ENCODE measurements around the gene SENP3.

Gene SENP3

GRCh38 chr17:7561589-7562207 lies at the start of gene SENP3:
Gene SENP3, plus strand, starts transcription at chr17:7561919. Its CDS starts 1,158 bp downstream, at chr17:7563077.
- no peak for TF ChIP-seq CTCF (IDR thresholded peaks at IDR 0.05; ENCODE audit: low read depth, low read length)
- peak within 1 kb of the TSS; percentile 85 for H3K4me3 ChIP-seq (ENCODE audit: low read depth, low read length)
- in situ Hi-C loops (cut with HindIII; ENCODE audit: low sequenced_read_pairs), result no loop called here
- peak; percentile 88 for DNase-seq (ENCODE audit: low read depth, low spot score)

- no peak overlapping the region for H3K4me3 ChIP-seq (ENCODE audit: low read depth, low read length)
- DNase-seq (ENCODE audit: low read depth, low spot score), result no peak
- no peak for TF ChIP-seq CTCF (IDR thresholded peaks at IDR 0.05; ENCODE audit: low read depth, low read length)
- in situ Hi-C loops (cut with HindIII; ENCODE audit: low sequenced_read_pairs), result no loop called here
Measured at GRCh38 chr17:7512105-7512504, 49.6 kb upstream of the SENP3 start.

GRCh38 chr17:7512824-7513540 lies 48.7 kb upstream of the SENP3 start:
- no peak for DNase-seq (ENCODE audit: low read depth, low spot score)
- in situ Hi-C loops (cut with HindIII; ENCODE audit: low sequenced_read_pairs), result no loop called here
- no peak for TF ChIP-seq CTCF (IDR thresholded peaks at IDR 0.05; ENCODE audit: low read depth, low read length)

GRCh38 chr17:7513850-7514419 lies 47.8 kb upstream of the SENP3 start:
- no peak for TF ChIP-seq CTCF (IDR thresholded peaks at IDR 0.05; ENCODE audit: low read depth, low read length)
- DNase-seq (ENCODE audit: low read depth, low spot score), result no peak
- no peak overlapping the region for H3K4me3 ChIP-seq (ENCODE audit: low read depth, low read length)
- in situ Hi-C loops (cut with HindIII; ENCODE audit: low sequenced_read_pairs), result no loop called here

More at GRCh38 chr17:7512824-7513540, 48.7 kb upstream of the SENP3 start:
- no peak overlapping the region for H3K4me3 ChIP-seq (ENCODE audit: low read depth, low read length)

- in situ Hi-C loops (cut with HindIII; ENCODE audit: low sequenced_read_pairs), result no loop called here
- no peak for DNase-seq (ENCODE audit: low read depth, low spot score)
- H3K4me3 ChIP-seq (ENCODE audit: low read depth, low read length), result no peak overlapping the region
- TF ChIP-seq CTCF (IDR thresholded peaks at IDR 0.05; ENCODE audit: low read depth, low read length), result no peak
Measured at GRCh38 chr17:7515911-7516610, 45.7 kb upstream of the SENP3 start.

GRCh38 chr17:7523033-7523432 lies 38.7 kb upstream of the SENP3 start:
- in situ Hi-C loops (cut with HindIII; ENCODE audit: low sequenced_read_pairs), result no loop called here
- TF ChIP-seq CTCF (IDR thresholded peaks at IDR 0.05; ENCODE audit: low read depth, low read length), result peak; percentile 50
- peak; percentile 8 for DNase-seq (ENCODE audit: low read depth, low spot score)
- H3K4me3 ChIP-seq (ENCODE audit: low read depth, low read length), result no peak overlapping the region

Data from astrocyte of the spinal cord (primary cell).